GM19397 (cell line): ENCODE measurements around the gene JUN.
"Not testable (repeated sequence)": the region's sequence is repeated elsewhere in the genome, so short reads cannot be mapped to it uniquely, and the experiment has no call there.

Experiments used
- ATAC-seq: cut with Tn5 transposase; IDR thresholded peaks from one replicate; pipeline ENCODE4 v1.9.1; 2021; ENCODE audit warnings: mild to moderate bottlenecking, moderate library complexity; ENCODE audit not compliant: unreplicated experiment

The JUN gene

GRCh38 chr1:58809325-58810010, 25.6 kb upstream of the JUN start:
- no peak for ATAC-seq

- ATAC-seq = no peak
Observed at GRCh38 chr1:58808077-58808476, 24.2 kb upstream of the JUN start.

- ATAC-seq = peak; percentile 63
Observed at GRCh38 chr1:58805716-58806571, 22.1 kb upstream of the JUN start.

GRCh38 chr1:58804853-58805565, 21.2 kb upstream of the JUN start:
- ATAC-seq = no peak

- no peak for ATAC-seq
Observed at GRCh38 chr1:58803858-58804257, 20.0 kb upstream of the JUN start.

- ATAC-seq = no peak
Observed at GRCh38 chr1:58802640-58803399, 19.0 kb upstream of the JUN start.

GRCh38 chr1:58801286-58801685, 17.4 kb upstream of the JUN start:
- ATAC-seq = not testable (repeated sequence)

- no peak for ATAC-seq
Observed at GRCh38 chr1:58799650-58800049, 15.8 kb upstream of the JUN start.

GRCh38 chr1:58798910-58799442, 15.1 kb upstream of the JUN start:
- ATAC-seq = no peak

- no peak for ATAC-seq
Observed at GRCh38 chr1:58796416-58796815, 12.6 kb upstream of the JUN start.

- ATAC-seq = no peak
Observed at GRCh38 chr1:58794585-58794984, 10.7 kb upstream of the JUN start.

- ATAC-seq = no peak
Observed at GRCh38 chr1:58792846-58793245, 9.0 kb upstream of the JUN start.

GRCh38 chr1:58791106-58791505, 7.3 kb upstream of the JUN start:
- ATAC-seq = no peak

GRCh38 chr1:58789996-58790660, 6.3 kb upstream of the JUN start:
- ATAC-seq = no peak

GRCh38 chr1:58789322-58789856, 5.5 kb upstream of the JUN start:
- no peak for ATAC-seq

- no peak for ATAC-seq
Observed at GRCh38 chr1:58788259-58788658, 4.4 kb upstream of the JUN start.

GRCh38 chr1:58786927-58787245, 3.0 kb upstream of the JUN start:
- no peak for ATAC-seq

GRCh38 chr1:58786184-58786926, 2.5 kb upstream of the JUN start:
- no peak for ATAC-seq

- ATAC-seq = no peak
Observed at GRCh38 chr1:58785442-58786058, 1.7 kb upstream of the JUN start.
